Smooth muscle cell (in vitro differentiated cells): ENCODE results near the gene KEL. TPM values are rescaled to one million over a fixed set of nuclear protein-coding genes. Genes with fewer than 3 reads are reported as not detected.

ENCODE experiments used
- DNase-seq: peaks from one replicate; lab custom pipeline; 2025; ENCODE audit not compliant: unreplicated experiment; lab: John Stamatoyannopoulos, UW
- H2AFZ ChIP-seq: fragments of 200-600 bp; sonication (generic); 2 replicates; pipeline ENCODE4 v1.6.0; 2016; ENCODE audit warnings: antibody characterized with exemption, low read depth, mild to moderate bottlenecking
- H3F3A ChIP-seq: fragments of 200-600 bp; sonication (generic); 2 replicates; pipeline ENCODE4 v1.6.0; 2017; ENCODE audit warnings: antibody characterized with exemption, low read depth
- H3K27ac ChIP-seq: fragments of 200-600 bp; sonication (generic); 2 replicates; pipeline ENCODE4 v1.5.1; 2016; ENCODE audit warnings: low read depth, mild to moderate bottlenecking
- H3K27me3 ChIP-seq: fragments of 200-600 bp; sonication (generic); 2 replicates; pipeline ENCODE4 v1.6.1; 2016; ENCODE audit warnings: low read depth, mild to moderate bottlenecking
- H3K36me3 ChIP-seq: fragments of 200-600 bp; sonication (generic); 2 replicates; pipeline ENCODE4 v1.5.1; 2016; ENCODE audit warnings: low read depth
- H3K4me1 ChIP-seq: fragments of 200-600 bp; sonication (generic); 2 replicates; pipeline ENCODE4 v1.5.1; 2016; ENCODE audit warnings: low read depth
- H3K4me2 ChIP-seq: fragments of 200-600 bp; sonication (generic); 2 replicates; pipeline ENCODE4 v1.6.0; 2016; ENCODE audit warnings: mild to moderate bottlenecking
- H3K4me3 ChIP-seq: fragments of 200-600 bp; sonication (generic); 2 replicates; pipeline ENCODE4 v1.5.1; 2016; ENCODE audit warnings: mild to moderate bottlenecking
- H3K79me2 ChIP-seq: fragments of 200-600 bp; sonication (generic); 2 replicates; pipeline ENCODE4 v1.6.0; 2016; ENCODE audit warnings: low read depth, mild to moderate bottlenecking
- H3K9ac ChIP-seq: fragments of 200-600 bp; sonication (generic); 2 replicates; pipeline ENCODE4 v1.6.0; 2016; ENCODE audit warnings: low read depth
- H3K9me3 ChIP-seq: fragments of 200-600 bp; sonication (generic); replicated peaks from 2 replicates; pipeline ENCODE4 v1.5.1; 2016; ENCODE audit warnings: low read depth
- H4K20me1 ChIP-seq: fragments of 200-600 bp; sonication (generic); 2 replicates; pipeline ENCODE4 v1.6.0; 2016; ENCODE audit warnings: low read depth
- WGBS: methylation state at CpG from one replicate; pipeline ENCODE4 v1.1.7; 2016; ENCODE audit warnings: low lambda C conversion rate; 5-methylcytosine and 5-hydroxymethylcytosine counted together
- polyA plus RNA-seq: library from polyadenylated mRNA; unstranded; fragments of >200 nt; fragmentation: Nextera tagmentation; extraction: Ambion mirVana; gene quantifications from 2 replicates; pipeline ENCODE4 v1.2.1, GENCODE V29; 2016
- total RNA-seq: library from RNA; depleted of rRNA; stranded (reverse); fragments of >200 nt; gene quantifications from 2 replicates; pipeline ENCODE4 v1.2.3, GENCODE V29; 2014
- TF ChIP-seq, protein P1 (sequence below): fragments of 200-600 bp; sonication (generic); IDR thresholded peaks from 2 replicates; pipeline ENCODE4 v1.5.1; 2017; ENCODE audit warnings: borderline replicate concordance, mild to moderate bottlenecking, antibody characterized with exemption; ENCODE audit not compliant: insufficient read depth, poor library complexity, severe bottlenecking

Gene KEL
- total and polyA plus RNA-seq, 2 experiments from 2014 or later, result 0.09 to 0.56 TPM

DNA sequence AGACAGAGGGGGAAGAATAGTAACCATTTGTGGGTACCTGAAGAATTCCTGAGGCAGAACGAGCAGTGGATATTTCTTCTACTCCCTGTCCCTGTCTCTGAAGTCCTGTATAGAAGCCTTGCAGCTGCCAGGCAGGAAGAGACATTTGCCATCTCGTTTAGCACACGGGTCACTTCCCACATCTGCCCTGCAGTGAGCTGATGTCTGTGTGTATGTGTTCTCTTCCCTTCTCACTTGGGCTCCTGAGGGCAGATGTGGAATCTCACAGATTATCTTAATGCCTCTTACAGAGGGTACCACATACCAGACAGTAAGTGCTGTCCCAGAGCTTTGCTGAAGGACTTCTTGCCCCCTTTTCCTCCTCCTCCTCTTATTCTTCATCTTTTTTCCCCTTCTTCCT, 62.5 kb downstream of the KEL start:
- Histone ChIP-seq H3K4me1 (no peaks in the 10 kb centered on the region), H3K27ac (no peak overlapping the region), H3K9ac (no peak overlapping the region), H3K9me3 (no peaks in the 10 kb centered on the region), H3F3A (no peaks in the 10 kb centered on the region), H2AFZ (no peak overlapping the region), H3K36me3 (no peaks in the 10 kb centered on the region), H4K20me1 (no peaks in the 10 kb centered on the region), H3K27me3 (peaks cover 6% of the 10 kb centered on the region), H3K4me2 (no peak overlapping the region), H3K4me3 (no peak overlapping the region), H3K79me2 (no peaks in the 10 kb centered on the region)
- TF ChIP-seq, protein P1, sequence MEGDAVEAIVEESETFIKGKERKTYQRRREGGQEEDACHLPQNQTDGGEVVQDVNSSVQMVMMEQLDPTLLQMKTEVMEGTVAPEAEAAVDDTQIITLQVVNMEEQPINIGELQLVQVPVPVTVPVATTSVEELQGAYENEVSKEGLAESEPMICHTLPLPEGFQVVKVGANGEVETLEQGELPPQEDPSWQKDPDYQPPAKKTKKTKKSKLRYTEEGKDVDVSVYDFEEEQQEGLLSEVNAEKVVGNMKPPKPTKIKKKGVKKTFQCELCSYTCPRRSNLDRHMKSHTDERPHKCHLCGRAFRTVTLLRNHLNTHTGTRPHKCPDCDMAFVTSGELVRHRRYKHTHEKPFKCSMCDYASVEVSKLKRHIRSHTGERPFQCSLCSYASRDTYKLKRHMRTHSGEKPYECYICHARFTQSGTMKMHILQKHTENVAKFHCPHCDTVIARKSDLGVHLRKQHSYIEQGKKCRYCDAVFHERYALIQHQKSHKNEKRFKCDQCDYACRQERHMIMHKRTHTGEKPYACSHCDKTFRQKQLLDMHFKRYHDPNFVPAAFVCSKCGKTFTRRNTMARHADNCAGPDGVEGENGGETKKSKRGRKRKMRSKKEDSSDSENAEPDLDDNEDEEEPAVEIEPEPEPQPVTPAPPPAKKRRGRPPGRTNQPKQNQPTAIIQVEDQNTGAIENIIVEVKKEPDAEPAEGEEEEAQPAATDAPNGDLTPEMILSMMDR, result no peak
- DNase-seq, result no peak
- 78% methylated on average over 3 of the region's 3 CpGs for WGBS

DNA sequence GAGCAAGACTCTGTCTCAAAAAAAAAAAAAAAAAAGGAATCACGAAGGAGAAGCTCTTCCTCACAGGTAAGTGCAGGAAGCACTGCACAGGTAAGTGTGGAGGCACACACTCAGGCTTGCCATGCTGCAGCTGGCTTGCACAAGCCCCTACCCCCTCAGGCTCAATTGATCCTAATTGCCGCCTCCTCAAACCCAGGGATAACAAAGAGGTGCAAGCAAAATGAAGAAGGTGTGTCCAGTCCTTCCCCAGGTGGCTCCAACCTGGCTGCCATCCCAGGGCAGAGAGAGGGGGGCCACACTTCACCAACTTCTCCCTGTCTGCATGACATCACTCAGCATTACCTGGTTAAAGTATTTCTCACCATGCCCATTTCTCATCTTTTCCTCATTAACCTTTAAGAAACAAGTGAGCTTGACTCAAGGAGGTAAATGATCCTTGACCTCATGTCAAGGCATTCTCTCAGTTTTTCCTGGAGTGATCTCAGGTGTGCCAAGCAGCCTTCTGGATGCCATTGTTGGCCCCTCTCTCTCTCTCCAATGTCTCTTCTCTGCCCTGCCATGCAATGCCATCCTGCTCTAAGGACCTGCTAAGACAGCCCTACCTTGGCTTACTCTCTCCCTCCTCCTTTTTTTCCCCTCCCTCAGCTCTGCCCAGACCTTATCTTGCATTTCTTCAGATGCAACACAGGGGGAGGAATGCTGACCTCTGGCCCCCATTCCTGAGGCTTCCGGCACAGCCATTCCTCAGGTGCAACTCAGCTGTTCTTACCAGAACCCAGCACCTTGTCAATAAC, 63.6 kb downstream of the KEL start:
- Histone ChIP-seq H3K9me3 (no peaks in the 10 kb centered on the region), H3K9ac (no peak overlapping the region), H3K36me3 (no peaks in the 10 kb centered on the region), H3K4me3 (no peak overlapping the region), H3K4me1 (no peaks in the 10 kb centered on the region), H3F3A (no peaks in the 10 kb centered on the region), H3K27me3 (peaks cover 6% of the 10 kb centered on the region), H3K79me2 (no peaks in the 10 kb centered on the region), H4K20me1 (no peaks in the 10 kb centered on the region), H2AFZ (no peak overlapping the region), H3K27ac (no peak overlapping the region), H3K4me2 (no peak overlapping the region)
- no peak for DNase-seq
- WGBS, result 80% methylated on average over 3 of the region's 3 CpGs
- TF ChIP-seq, protein P1, result no peak

DNA sequence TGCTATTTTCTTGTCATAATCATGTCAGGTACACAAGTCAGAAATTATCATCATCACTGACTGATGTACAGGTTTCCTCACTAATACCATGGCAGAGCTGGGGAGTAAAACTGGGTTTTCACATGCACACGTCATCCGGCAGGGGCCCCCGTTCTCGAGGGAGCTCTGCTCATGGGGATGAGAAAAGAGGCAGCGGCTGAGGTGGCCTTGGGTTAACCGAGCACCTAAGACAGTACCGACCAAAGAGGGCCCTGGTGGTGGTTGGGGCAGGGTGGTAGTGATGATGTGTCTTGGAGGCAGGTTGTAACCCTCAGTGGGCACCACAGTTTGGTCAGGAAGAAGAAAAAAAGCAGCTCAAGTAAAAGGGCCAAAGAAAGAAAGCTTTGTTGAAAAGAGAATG, 64.5 kb downstream of the KEL start:
- Histone ChIP-seq H3F3A (no peaks in the 10 kb centered on the region), H4K20me1 (no peaks in the 10 kb centered on the region), H3K27me3 (peaks cover 8% of the 10 kb centered on the region), H3K36me3 (no peaks in the 10 kb centered on the region), H3K4me3 (no peak overlapping the region), H3K9me3 (no peaks in the 10 kb centered on the region), H3K27ac (no peak overlapping the region), H3K79me2 (no peaks in the 10 kb centered on the region), H3K4me2 (no peak overlapping the region), H3K9ac (no peak overlapping the region), H2AFZ (no peak overlapping the region), H3K4me1 (no peaks in the 10 kb centered on the region)
- DNase-seq, result no peak
- TF ChIP-seq, protein P1, result no peak
- 88% methylated on average over 7 of the region's 7 CpGs for WGBS

DNA sequence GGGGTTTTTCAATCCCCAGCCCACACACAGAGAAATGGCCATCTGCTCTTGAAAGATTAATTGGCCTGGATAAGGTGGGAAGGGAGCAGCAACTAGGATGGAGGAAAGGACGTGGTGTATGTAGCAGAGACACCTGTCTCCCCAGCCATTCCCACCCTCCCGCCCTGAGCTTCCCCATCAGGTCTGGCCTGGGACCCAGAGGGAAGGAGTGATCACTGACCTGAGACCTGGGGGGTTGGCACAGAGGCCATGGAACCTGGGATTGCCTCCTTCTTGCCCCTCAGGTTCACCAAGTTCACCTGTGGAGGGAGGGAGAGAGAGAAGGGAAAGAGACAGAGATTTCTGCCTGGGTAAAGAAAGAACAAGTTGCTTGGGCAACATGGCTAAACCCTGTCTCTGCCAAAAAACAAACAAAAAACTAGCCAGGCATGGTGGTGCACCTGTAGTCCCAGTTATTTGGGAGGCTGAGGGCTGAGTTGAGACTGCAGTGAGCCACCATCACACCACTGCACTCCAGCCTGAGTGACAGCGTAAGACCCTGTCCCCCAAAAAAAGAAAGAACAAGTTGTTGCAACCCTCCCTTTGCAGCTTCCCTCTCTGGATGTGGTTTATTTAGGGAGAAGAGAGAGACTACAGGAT, 65.3 kb downstream of the KEL start:
- TF ChIP-seq, protein P1, result no peak
- Histone ChIP-seq H3K36me3 (no peaks in the 10 kb centered on the region), H3K4me1 (no peaks in the 10 kb centered on the region), H3F3A (no peaks in the 10 kb centered on the region), H3K79me2 (no peaks in the 10 kb centered on the region), H3K9ac (no peak overlapping the region), H3K27ac (no peak overlapping the region), H3K27me3 (peaks cover 16% of the 10 kb centered on the region), H4K20me1 (no peaks in the 10 kb centered on the region), H3K4me2 (no peak overlapping the region), H2AFZ (no peak overlapping the region), H3K9me3 (no peaks in the 10 kb centered on the region), H3K4me3 (no peak overlapping the region)
- DNase-seq, result no peak
- WGBS, result 85% methylated on average over 3 of the region's 3 CpGs
